OCI-M2 (cell line): ENCODE measurements around the gene MON2.
A peak's percentile ranks its signal among the peaks of the same experiment; 100 is the strongest.
"Not testable (repeated sequence)": the region's sequence is repeated elsewhere in the genome, so short reads cannot be mapped to it uniquely, and the experiment has no call there.

Experiments
- DNase-seq: peaks from one replicate; lab custom pipeline; 2025; ENCODE audit not compliant: unreplicated experiment; lab: John Stamatoyannopoulos, UW

MON2 gene

DNA sequence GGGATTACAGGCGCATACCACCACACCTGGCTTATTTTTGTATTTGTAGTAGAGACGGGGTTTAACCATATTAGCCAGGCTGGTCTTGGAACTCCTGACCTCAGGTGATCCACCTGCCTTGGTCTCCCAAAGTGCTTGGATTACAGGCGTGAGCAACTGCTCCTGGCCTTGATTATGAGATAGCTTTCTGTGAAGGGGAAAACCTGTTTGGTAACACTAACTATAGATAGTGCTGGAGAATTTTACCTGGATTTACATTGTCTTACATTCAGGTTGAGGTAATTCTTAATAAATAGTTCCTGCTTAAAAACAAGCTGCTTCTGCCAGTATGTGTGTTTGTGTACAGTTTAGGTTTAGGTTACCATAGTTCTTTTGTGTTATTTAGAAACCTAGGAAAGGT is 77.1 kb downstream of the MON2 start:
- DNase-seq: no peak

DNA sequence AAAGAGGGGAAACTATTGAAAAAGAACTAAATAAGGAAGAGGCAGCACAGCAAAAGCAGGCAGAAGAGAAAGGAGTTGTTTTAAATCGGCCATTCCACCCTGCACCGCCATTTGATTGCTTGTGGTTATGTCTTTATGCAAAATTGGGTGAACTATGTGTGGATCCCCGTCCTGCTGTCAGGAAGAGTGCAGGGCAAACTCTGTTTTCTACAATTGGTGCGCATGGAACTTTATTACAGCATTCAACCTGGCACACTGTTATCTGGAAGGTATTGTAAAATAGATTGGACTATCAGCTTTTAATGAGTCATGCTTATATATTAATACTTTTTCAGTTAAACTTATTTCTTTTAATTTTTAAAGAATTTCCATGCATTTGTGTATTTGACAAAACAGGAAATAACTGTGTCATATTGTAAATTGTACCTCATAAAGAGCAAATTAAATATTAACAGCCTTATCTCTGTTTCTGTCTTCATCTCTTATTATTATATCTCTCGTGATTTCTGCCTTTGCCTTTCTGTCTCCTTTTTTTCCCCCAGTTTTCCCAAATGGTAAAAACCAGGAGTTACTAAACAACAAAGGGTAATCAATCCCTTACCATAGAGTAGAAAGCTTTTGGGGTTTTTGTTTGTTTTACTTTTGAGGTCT is 86.4 kb downstream of the MON2 start:
- no peak for DNase-seq

DNA sequence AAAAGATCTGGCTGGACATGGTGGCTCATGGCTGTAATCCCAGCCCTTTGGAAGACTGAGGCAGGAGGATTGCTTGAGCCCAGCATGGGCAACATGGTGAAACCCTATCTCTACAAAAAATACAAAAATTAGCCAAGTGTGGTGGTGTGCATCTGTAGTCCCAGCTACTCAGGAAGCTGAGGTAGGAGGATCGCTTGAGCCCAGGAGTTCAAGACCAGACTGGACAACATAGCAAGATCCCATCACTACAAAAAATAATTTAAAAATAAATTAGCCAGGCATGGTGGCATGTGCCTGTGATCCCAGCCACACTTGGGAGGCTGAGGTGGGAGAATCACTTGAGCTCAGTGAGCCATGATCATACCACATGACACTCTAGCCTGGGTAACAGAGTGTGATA is 92.7 kb downstream of the MON2 start:
- not testable (repeated sequence) for DNase-seq

DNA sequence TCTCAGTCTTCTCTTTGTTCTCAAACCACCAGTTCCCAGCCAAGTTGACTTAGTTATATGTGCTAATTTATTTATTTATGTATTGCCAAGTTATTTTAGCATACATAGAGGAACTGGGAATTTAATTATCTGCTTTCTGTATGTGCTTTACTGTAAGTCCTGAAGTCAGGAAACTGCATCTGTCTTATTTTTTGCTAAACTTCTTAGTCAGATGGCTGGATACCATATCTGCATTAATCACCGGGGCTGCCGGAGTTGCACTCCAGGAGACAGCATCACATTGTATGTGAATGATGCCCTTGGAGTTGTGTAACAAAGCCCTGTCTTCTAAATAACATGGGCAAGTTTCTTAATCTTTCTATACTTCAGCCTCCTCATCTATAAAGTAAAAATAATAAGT is 96.2 kb downstream of the MON2 start:
- DNase-seq: no peak

DNA sequence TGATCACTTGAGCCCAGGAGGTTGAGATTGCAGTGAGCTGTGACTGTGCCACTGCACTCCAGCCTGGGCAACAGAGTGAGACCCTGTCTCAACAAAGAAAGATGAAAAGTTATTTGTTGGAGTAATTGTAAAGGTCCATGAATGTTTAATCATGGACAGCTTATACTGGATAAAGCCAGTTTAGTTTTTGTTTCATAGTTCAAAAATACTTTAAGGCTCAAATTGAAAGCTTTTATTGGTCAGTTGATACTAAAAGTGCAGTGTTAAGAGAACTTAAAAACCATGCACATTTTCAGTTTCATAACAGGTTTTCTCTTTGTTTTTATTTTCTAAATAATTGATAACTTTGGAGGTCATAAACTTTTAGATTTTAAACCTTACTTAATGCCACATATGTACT is 108.4 kb downstream of the MON2 start:
- no peak for DNase-seq

DNA sequence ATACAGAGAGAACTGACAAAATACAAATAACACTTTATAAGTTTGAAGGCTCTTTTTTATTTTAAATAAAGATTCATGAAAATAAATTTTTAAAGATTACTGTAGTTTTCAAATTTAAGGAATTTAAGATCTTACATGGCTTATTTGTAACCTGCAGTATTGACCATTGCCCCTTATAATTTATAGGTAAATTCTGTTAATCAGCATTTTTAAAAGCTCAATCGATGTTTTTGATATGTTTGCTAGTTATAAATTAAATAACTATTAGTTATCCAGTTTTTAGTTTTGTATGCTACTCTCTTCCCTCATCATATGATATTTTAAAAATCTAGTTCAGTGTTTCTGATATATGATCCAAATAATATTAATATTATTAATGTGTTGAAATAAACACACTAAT is 109.9 kb downstream of the MON2 start:
- no peak for DNase-seq

DNA sequence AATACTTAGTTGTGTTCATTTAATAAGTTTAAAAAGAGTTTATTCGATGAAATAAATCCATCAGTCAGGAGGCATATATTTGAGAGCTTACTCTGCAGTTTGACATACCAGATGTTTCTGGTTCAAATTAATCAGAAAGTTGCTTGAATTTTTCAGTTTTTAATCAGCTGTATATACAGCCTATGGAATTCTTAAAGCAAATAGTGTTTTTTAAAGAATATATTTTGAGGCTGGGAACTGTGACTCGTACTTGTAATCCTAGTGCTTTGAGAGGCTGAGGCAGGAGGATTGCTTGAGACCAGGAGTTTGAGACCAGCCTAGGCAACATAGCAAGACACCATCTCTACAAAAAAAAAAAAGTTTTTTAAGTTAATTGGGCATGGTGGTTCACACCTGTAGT is 112.1 kb downstream of the MON2 start:
- DNase-seq: no peak

DNA sequence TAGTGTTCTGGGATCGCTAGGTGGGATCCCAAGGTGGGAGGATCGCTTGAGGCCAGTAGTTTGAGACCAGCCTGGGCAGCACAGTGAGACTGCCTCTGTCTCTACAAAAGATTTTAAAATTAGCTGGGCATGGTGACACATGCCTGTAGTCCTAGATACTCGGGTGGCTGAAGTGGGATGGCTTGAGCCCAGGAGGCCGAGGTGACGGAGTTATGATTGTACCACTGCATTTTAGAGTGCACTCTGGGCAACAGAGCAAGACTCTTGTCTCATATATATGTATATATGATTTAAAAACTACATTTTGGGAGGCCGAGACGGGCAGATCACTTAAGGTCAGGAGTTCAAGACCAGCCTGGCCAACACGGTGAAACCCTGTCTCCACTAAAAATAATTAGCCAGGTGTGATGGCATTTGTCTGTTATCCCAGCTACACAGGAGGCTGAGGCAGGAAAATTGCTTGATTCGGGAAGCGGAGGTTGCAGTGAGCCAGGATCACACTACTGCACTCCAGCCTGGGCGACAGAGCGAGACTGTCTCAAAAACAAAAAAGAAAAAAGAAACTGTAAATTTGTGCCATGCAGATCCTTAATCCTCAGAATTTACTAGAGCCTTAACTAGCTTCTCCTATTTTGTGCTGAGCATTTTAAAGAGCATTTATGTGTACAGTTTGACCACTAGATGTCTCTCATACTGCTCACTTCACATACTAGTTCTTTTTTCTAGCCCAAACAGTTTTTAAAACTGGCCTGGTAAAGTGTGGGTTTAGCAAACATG is 114.8 kb downstream of the MON2 start:
- no peak for DNase-seq

DNA sequence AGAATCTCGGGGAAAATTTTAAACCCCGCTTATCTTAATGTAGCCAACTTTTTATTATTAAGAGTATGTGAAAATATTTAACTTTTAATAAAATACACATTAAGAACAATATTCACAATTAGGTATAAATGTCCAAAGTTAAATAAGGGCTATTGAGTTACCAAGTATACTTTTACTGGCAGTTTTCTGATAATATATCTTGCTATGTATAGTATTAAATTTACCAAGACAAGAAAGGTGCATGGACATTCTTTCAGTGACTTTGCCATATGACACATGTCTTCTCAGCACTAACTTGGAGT is 115.4 kb downstream of the MON2 start:
- no peak for DNase-seq

DNA sequence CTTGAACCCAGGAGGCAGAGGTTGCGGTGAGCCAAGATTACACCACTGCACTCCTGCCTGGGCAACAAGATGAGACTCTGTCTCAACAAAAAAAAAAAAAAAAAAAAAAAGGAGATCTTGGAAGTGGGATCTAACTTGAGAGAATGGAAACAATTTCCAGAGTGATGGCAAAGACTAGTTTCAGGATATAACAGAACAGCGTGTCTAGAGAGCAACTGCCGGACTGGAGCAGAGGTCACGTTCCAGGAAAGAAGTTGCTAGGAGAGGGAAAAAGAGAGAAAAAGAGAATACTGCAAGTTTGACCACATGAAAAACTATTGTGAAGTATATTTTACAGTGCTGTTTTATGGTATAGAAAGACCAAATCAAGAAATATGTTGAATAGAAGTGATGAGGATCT is 118.0 kb downstream of the MON2 start:
- no peak for DNase-seq

DNA sequence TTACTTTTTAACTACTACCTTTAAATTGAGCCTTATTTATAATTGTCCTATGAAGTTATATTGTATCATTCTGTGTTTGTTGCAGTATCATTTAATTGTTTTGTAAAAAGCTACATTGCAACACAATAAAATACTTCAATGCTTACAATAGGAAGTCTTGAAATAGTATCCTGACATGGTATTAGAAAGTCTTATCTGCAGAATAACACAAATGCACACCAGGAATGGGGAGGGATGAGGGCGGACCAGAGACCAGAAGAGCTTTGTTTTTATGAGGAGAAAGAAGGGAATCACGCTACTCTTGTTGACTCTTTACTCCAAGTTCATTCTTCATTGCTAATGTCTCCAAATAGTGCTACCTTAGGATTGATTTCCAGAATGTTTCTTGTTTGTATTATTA is 120.2 kb downstream of the MON2 start:
- DNase-seq: no peak

DNA sequence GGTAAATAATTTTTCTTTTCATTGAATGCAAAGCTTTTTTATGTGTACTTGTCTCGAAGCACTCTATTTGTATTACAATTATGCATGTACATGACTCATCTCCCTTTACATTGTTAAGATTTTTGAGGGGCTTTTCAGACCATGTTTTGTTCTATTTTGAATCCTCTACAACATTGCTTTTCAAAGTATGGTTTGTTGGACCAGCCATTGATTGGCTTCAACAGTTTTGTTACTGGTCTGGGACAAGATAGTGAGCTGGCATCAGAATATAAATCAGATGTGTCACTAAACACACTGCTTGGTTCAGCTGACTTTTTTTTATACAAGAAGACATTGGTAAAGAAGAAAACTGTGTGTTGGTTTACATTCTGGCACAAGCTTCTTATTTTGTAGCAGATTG is 122.3 kb downstream of the MON2 start:
- DNase-seq: no peak

DNA sequence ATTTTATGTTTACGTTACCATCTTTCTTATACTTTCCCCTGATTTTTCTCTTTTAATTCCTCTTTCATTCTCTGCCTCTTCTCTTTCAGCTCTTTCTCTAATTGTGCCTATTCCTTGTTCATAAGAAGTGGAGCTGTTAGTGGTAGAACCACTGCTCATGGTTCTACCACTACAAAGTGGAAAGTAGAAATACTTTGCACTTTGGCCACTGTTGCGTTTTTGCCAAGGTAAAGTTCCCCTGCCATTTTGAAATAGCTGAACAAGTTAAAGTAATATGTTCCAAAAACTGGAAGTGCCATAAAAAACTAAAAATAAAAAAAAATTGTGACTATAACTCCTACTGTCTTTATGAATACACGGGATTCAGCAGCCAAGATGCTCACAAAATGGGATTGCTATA is 130.6 kb downstream of the MON2 start:
- no peak for DNase-seq

DNA sequence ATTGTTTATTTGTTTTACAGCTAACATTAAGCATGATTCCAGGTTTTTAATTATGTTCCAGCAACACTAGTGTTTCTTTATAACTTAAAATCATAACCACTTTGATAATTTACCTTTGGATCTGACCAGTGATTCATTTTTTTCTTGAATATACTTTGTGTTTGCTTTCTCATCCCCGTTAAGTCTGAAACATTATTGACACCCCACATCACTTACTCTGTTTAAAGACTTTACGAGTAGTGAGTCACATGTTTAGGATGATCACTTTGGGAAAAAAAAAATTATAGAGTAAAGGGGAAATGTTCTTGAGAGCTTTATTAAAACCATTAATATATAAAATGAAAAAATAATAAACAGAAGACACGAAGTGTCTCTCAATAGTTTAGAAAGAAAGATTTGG is 132.2 kb downstream of the MON2 start:
- no peak for DNase-seq

DNA sequence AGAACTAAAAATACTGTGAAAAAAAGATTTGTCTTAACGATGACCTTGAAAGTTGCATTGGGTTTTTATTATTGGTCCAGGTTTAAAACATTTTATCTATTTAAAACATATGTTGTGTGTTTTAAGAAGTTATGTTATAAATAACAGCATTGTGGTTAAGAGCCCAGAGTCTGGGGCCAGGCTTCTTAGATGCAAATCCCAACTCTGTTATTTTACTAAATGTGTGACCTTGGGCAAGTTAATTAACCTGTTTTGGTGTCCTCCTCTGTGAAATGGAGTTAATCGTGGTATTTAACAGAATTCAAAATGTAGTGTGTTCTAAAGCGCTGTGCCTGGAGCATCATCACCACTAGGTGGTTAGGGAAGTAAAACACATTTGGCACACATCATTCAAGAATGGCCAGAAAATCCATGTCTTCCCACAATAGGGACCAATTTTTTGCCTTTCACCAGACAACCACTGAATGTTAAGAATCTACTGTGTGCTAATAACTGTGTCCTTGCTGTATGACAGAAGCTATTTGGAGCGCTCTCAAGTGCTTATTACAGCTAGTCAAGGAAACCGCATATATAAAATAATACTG is 133.3 kb downstream of the MON2 start:
- DNase-seq: no peak

DNA sequence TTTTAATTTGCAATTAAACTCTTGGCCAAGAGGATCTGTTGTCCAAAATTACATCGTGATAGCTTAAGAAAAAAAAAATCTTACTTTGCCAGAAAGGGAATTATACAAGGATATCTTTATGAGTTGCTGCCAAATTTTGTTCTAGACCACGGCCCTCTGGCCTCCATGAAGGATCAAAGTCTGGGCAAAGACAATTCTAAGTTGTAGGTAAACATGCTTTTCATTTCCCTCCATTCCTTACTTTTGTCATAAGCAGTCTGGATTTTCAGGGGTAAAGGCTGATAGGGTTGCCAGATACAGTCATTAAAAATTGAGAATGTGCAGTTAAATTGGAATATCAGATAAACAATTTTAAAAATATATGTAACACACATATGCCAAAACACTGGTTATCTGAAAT is 135.1 kb downstream of the MON2 start:
- DNase-seq: no peak

DNA sequence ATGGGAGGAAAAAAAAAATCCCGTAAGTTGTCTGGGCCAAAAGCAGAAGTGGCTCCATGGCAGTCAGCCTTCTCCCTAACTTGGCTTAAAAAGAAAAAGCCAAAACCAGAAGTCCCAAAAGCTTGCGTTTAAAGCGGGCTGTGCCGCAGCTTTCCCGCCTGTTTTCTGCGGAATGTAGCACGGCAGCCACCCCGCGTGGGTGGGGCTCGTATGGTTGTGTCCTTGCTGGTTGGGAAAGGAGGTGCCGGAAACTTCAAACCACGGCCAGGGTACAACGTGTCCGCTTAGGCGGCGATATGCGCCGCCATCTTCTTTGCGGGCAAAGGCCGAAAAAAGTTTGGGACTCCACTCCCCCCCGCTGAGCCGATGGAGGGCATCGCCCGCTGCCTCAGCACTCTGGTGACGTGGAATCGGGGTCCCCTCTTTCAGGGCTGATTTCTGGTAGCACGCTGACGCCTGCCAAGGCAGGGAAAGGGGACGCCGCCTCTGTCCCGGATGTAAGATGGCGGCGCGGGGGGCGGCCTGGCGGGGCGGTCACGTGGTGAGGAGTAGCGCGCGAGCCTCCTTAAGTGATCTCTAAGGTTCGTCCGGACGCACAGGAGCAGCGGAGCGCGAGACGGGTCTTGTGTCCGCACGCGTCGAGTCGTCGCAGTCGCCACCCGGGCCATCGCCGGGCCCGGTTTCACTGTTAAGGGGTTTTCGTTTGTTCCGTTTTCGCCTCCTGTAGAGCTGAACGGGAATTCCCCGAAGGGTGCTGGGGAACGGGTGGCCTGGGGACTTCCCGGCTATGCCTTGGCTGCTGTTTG is 135.8 kb downstream of the MON2 start:
- DNase-seq: peak; percentile 51

DNA sequence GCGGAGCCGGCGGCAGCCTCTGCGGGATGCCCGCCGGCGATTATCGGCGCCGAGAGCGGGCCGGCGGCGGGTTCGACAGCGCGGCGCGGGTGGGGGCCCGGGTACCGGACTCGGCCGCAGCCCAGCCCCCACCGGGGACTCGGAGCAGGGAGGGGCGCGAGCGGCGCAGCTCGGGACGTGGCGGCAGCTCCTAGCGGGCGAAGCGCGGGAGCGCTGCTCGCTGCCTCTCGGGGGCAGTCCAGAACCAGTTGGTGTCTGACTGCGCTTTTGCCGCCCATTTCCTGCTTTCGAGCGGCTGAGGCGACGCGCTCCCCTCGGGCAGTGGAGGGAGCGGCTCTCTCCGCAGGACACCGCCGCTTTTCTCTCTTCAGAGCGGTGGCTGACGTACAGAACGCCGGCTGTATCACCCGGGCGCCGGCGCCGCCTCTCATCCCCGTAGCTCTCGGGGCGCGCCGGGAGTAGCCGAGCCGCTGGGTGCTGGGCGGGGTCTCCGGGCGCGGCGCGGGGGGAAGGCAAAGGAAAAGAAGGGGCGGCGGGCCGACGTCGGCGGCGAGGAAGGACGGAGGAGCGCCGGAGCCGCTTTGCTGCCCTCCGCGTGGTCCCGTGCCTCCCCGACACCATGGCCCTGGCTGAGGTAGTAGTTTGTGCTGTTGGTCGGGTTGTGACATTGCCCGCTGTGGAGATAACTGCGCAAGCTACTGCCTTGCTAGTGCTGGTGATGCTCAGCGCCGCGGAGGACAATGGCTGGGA is 136.6 kb downstream of the MON2 start:
- no peak for DNase-seq

DNA sequence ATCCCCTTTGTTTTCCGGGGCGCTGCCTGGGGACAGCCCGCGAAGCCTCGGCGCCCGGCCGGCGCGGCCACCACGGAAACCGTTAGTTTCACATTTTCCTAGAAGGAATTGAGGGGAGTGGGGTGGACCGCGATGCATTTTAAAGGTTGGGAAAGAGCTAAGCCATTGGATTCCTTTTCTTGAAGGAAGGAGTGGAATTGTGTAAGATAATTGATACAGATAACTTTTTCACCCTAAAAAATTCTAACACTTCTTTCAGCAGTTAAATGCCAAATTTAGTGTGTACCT is 137.1 kb downstream of the MON2 start:
- no peak for DNase-seq

DNA sequence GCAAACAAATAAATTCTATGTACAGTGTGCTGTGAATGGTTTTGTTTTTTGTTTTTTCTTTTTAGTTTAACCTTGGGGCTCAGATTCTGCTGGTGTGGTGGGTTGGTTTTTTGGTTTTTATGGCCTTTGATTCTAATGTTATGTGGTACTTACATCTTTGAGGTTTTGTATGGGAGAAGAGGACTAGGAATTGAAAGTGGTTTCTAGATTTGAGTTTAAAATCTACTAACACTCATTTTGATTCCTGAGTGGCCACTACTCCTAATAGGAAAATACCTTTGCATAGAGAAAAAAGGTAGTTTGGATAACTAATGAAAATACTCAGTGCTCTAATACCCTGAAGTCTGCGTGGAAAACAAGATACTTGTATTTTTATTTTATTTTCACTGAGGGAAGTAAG is 137.7 kb downstream of the MON2 start:
- DNase-seq: no peak

DNA sequence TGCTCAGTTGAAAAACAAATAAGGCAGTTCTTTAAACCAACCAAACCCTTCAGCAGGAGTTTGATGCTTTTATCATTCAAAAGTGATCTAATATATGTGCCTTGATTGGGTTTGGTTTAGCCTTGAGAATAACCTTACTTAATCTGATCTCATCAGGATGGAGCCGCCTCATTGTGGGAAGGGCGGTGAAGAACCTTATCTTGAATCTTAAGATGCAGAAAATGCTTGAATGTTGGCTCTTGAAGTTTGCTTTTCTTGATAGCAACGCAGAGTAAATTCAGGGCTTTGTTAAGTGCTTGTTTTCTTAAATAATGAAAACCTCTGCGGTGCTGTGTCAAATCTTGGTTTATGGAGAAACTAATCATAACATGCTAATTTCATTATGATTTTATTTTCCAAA is 138.2 kb downstream of the MON2 start:
- DNase-seq: no peak

DNA sequence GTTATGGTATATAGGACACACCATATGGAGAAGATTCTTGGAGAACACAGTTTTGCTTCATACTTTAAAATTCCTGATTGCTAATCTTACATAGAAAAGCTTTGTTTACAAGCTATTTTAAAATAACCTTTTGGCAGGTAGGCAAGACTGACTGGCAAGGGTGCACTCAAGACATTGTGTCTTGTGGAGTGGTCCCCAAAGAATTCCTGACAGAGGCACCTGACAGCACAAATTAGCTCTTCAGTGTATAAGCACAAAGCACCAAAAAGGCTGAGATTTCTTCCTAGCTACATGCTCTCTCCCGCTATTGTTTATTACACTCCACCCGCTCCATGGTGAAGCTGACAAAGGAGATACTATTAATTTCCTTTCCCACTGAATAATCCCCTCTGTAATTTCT is 139.4 kb downstream of the MON2 start:
- no peak for DNase-seq
